Neuronal stem cell (in vitro differentiated cells): Measurements from ENCODE around the gene ZNF276.

ENCODE experiments used
- DNase-seq: peaks from one replicate; pipeline ENCODE4 v3.0.0-alpha.2; 2013; ENCODE audit warnings: low spot score
- H2AFZ ChIP-seq: one replicate; pipeline ENCODE4 v1.6.1; 2013; ENCODE audit warnings: mild to moderate bottlenecking, low read length, inconsistent platforms
- H2AK5ac ChIP-seq: 2 replicates; pipeline ENCODE4 v1.6.1; 2013; ENCODE audit warnings: low read depth, mild to moderate bottlenecking, inconsistent platforms, low read length, moderate library complexity, mixed read lengths
- H2BK120ac ChIP-seq: 2 replicates; pipeline ENCODE4 v1.6.1; 2013; ENCODE audit warnings: low read depth, mild to moderate bottlenecking, inconsistent platforms, low read length, moderate library complexity, mixed read lengths
- H2BK12ac ChIP-seq: one replicate; pipeline ENCODE4 v1.6.1; 2013; ENCODE audit warnings: low read length, inconsistent platforms
- H2BK15ac ChIP-seq: 2 replicates; pipeline ENCODE4 v1.6.1; 2013; ENCODE audit warnings: mild to moderate bottlenecking, low read length, inconsistent platforms, mixed read lengths
- H2BK5ac ChIP-seq: one replicate; pipeline ENCODE4 v1.6.1; 2013; ENCODE audit warnings: inconsistent platforms, mild to moderate bottlenecking, low read length, moderate library complexity
- H3K14ac ChIP-seq: one replicate; pipeline ENCODE4 v1.6.1; 2013; ENCODE audit warnings: low read length, inconsistent platforms
- H3K18ac ChIP-seq: 2 replicates; pipeline ENCODE4 v1.6.1; 2013; ENCODE audit warnings: low read length, inconsistent platforms
- H3K23ac ChIP-seq: 2 replicates; pipeline ENCODE4 v1.6.1; 2013; ENCODE audit warnings: low read depth, mild to moderate bottlenecking, mixed read lengths, low read length, inconsistent platforms; ENCODE audit not compliant: poor library complexity
- H3K27ac ChIP-seq: replicated peaks from 3 replicates; pipeline ENCODE4 v1.5.1; 2013; ENCODE audit warnings: low read length, inconsistent platforms
- H3K27me3 ChIP-seq, 3 experiments: 2 replicates each; pipeline ENCODE4 v1.6.1; 2013; ENCODE audit warnings: low read length in 3 of 3, mild to moderate bottlenecking in 2 of 3, inconsistent platforms in 1 of 3, low read depth in 1 of 3, mixed read lengths in 1 of 3, moderate library complexity in 1 of 3; ENCODE audit not compliant: control insufficient read depth in 3 of 3, insufficient read depth in 3 of 3
- H3K36me3 ChIP-seq, 2 donors: replicated peaks in 1 of 2; 2 replicates each; pipeline ENCODE4 v1.6.1; 2013; ENCODE audit warnings: low read length in 2 of 2; ENCODE audit not compliant: control insufficient read depth in 2 of 2, insufficient read depth in 2 of 2
- H3K4ac ChIP-seq: 2 replicates; pipeline ENCODE4 v1.6.1; 2013; ENCODE audit warnings: inconsistent platforms, mild to moderate bottlenecking, low read length, moderate library complexity
- H3K4me1 ChIP-seq, 2 donors: 1 replicate in 1 of 2; 2 replicates in 1 of 2; pipeline ENCODE4 v1.6.1; 2013; ENCODE audit warnings: low read length in 2 of 2, low read depth in 1 of 2; ENCODE audit not compliant: control insufficient read depth in 2 of 2, insufficient read depth in 1 of 2
- H3K4me2 ChIP-seq: one replicate; pipeline ENCODE4 v1.6.1; 2013; ENCODE audit warnings: mild to moderate bottlenecking, low read length, inconsistent platforms; ENCODE audit not compliant: insufficient read depth, poor library complexity, severe bottlenecking
- H3K4me3 ChIP-seq, 2 donors: 2 replicates each; pipeline ENCODE4 v1.5.1; 2013; ENCODE audit warnings: low read length in 2 of 2, mild to moderate bottlenecking in 2 of 2, inconsistent platforms in 1 of 2, moderate library complexity in 1 of 2
- H3K79me1 ChIP-seq: one replicate; pipeline ENCODE4 v1.6.1; 2013; ENCODE audit warnings: low read depth, mild to moderate bottlenecking, inconsistent platforms, low read length, moderate library complexity
- H3K9ac ChIP-seq: one replicate; pipeline ENCODE4 v1.6.1; 2013; ENCODE audit warnings: mild to moderate bottlenecking, low read depth, low read length, inconsistent platforms; ENCODE audit not compliant: poor library complexity
- H3K9me3 ChIP-seq, 2 donors: replicated peaks in 1 of 2; 2 replicates each; pipeline versions ENCODE3 to v1.6.1; 2013; ENCODE audit warnings: low read length in 2 of 2, mild to moderate bottlenecking in 2 of 2, inconsistent platforms in 1 of 2, low read depth in 1 of 2, mixed read lengths in 1 of 2, moderate library complexity in 1 of 2; ENCODE audit not compliant: control insufficient read depth in 2 of 2, insufficient read depth in 1 of 2
- H4K8ac ChIP-seq: one replicate; pipeline ENCODE4 v1.6.1; 2013; ENCODE audit warnings: low read depth, mild to moderate bottlenecking, inconsistent platforms, low read length, moderate library complexity
- H4K91ac ChIP-seq: one replicate; pipeline ENCODE4 v1.6.1; 2013; ENCODE audit warnings: low read length, low read depth, mild to moderate bottlenecking, inconsistent platforms; ENCODE audit not compliant: poor library complexity
- WGBS, 2 donors: extraction: QIAGEN DNeasy Blood & Tissue Kit; methylation state at CpG; one replicate each; pipeline ENCODE4 v1.1.7; 2013; ENCODE audit warnings: missing lambda C conversion rate in 2 of 2, mixed read lengths in 1 of 2; ENCODE audit not compliant: insufficient read length in 2 of 2, insufficient replicate concordance in 1 of 2; ENCODE audit errors: extremely low coverage in 2 of 2; 5-methylcytosine and 5-hydroxymethylcytosine counted together

ZNF276 gene

GRCh38 chr16:89761304-89761922 lies 40.1 kb downstream of the ZNF276 start:
- no peak overlapping the region for H3K23ac ChIP-seq

DNA sequence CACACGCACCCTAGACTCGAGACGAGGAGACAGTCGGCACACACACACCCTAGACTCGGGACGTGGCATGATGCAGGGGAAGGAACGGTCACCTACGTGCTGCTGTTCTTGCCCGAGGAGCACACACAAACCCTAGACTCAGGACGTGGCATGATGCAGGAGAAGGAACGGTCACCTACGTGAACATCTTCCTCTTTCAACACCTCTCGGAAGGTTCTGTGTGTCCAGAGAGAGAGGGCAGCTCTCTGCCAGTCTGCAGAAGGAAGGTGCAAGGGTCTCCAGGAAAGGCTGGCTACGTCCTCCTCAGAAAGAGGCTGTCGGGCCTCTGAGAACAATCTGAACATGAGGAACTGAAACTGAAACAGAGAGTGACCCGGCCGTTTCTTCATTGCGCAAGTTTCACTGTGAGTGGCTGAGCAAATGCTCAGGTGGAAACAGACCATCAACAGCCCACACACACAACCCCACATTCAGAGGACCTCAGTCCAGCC lies 43.4 kb downstream of the ZNF276 start:
- Histone ChIP-seq H3K27ac (no peak overlapping the region), H3K27me3 (no peaks in the 10 kb centered on the region), H2BK12ac (no peak overlapping the region), H3K18ac (no peak overlapping the region), H3K4me2 (no peak overlapping the region), H3K4me1 (no peaks in the 10 kb centered on the region), H2AK5ac (no peak overlapping the region), H4K8ac (no peak overlapping the region), H2BK15ac (no peak overlapping the region), H3K9me3 (peaks cover 0 to 2% of the 10 kb centered on the region in 2 donors), H2BK5ac (no peak overlapping the region), H3K4ac (no peak overlapping the region), H4K91ac (no peak overlapping the region), H3K9ac (no peak overlapping the region), H3K14ac (no peak overlapping the region), H3K79me1 (no peaks in the 10 kb centered on the region), H3K23ac (no peak overlapping the region), H3K36me3 (peaks cover 45 to 97% of the 10 kb centered on the region in 2 donors), H3K4me3 (no peak overlapping the region), H2AFZ (no peak overlapping the region), H2BK120ac (no peak overlapping the region)
- no peak for DNase-seq
- no CpG with 5 or more reads among the region's 18 CpGs for WGBS, 2 donors

More at GRCh38 chr16:89761304-89761922, 40.1 kb downstream of the ZNF276 start:
- H4K91ac ChIP-seq, result no peak overlapping the region
- H3K4me3 ChIP-seq, result no peak overlapping the region
- no peaks in the 10 kb centered on the region for H3K79me1 ChIP-seq
- no peaks in the 10 kb centered on the region for H3K27me3 ChIP-seq
- no peaks in the 10 kb centered on the region for H3K4me1 ChIP-seq
- DNase-seq, result no peak
- peaks cover 49 to 97% of the 10 kb centered on the region in 2 donors for H3K36me3 ChIP-seq
- no CpG with 5 or more reads among the region's 17 CpGs for WGBS, 2 donors
- no peak overlapping the region for H3K27ac ChIP-seq
- peaks cover 0 to 2% of the 10 kb centered on the region in 2 donors for H3K9me3 ChIP-seq
- H3K9ac ChIP-seq, result no peak overlapping the region
- no peak overlapping the region for H3K4ac ChIP-seq
- H2AFZ ChIP-seq, result no peak overlapping the region
- no peak overlapping the region for H2BK5ac ChIP-seq
- H3K18ac ChIP-seq, result no peak overlapping the region
- H3K4me2 ChIP-seq, result no peak overlapping the region
- H2AK5ac ChIP-seq, result no peak overlapping the region
- no peak overlapping the region for H3K14ac ChIP-seq
- no peak overlapping the region for H2BK120ac ChIP-seq
- no peak overlapping the region for H2BK15ac ChIP-seq
- H2BK12ac ChIP-seq, result no peak overlapping the region
- no peak overlapping the region for H4K8ac ChIP-seq

GRCh38 chr16:89765292-89765830 lies 44.0 kb downstream of the ZNF276 start:
- H2BK15ac ChIP-seq, result no peak overlapping the region
- no peak overlapping the region for H3K14ac ChIP-seq
- H2BK12ac ChIP-seq, result no peak overlapping the region
- H2BK120ac ChIP-seq, result no peak overlapping the region
- no peak overlapping the region for H3K18ac ChIP-seq
- no peak overlapping the region for H4K91ac ChIP-seq
- no peak overlapping the region for H3K4me2 ChIP-seq
- H3K36me3 ChIP-seq, result peaks cover 50 to 97% of the 10 kb centered on the region in 2 donors
- no peak for DNase-seq
- H2AFZ ChIP-seq, result no peak overlapping the region
- peaks cover 0 to 2% of the 10 kb centered on the region in 2 donors for H3K9me3 ChIP-seq
- H4K8ac ChIP-seq, result no peak overlapping the region
- no CpG with 5 or more reads among the region's 10 CpGs for WGBS, 2 donors
- no peak overlapping the region for H3K9ac ChIP-seq
- H3K27me3 ChIP-seq, result no peaks in the 10 kb centered on the region
- no peak overlapping the region for H3K27ac ChIP-seq
- H3K4me3 ChIP-seq, result no peak overlapping the region
- H3K23ac ChIP-seq, result no peak overlapping the region
- no peak overlapping the region for H2AK5ac ChIP-seq
- peak overlapping the region; percentile 53 for H2BK5ac ChIP-seq
- no peaks in the 10 kb centered on the region for H3K79me1 ChIP-seq
- H3K4ac ChIP-seq, result no peak overlapping the region
- H3K4me1 ChIP-seq, result no peaks in the 10 kb centered on the region

- Histone ChIP-seq H3K27ac (no peak overlapping the region), H3K9ac (no peak overlapping the region), H3K79me1 (no peaks in the 10 kb centered on the region), H2AFZ (no peak overlapping the region), H3K23ac (no peak overlapping the region), H3K4ac (no peak overlapping the region), H3K4me1 (no peaks in the 10 kb centered on the region), H3K4me3 (no peak overlapping the region), H2BK12ac (no peak overlapping the region), H3K18ac (no peak overlapping the region), H2AK5ac (no peak overlapping the region), H3K36me3 (peaks cover 51 to 96% of the 10 kb centered on the region in 2 donors), H2BK15ac (no peak overlapping the region), H4K91ac (no peak overlapping the region), H2BK120ac (no peak overlapping the region), H3K4me2 (no peak overlapping the region), H3K14ac (no peak overlapping the region), H3K27me3 (no peaks in the 10 kb centered on the region), H4K8ac (no peak overlapping the region), H3K9me3 (no peaks in the 10 kb centered on the region), H2BK5ac (no peak overlapping the region)
- DNase-seq, result no peak
- no CpG with 5 or more reads among the region's 16 CpGs for WGBS, 2 donors
Measured at GRCh38 chr16:89770367-89770766, 49.0 kb downstream of the ZNF276 start.
